HG03108 (cell line): Measurements from ENCODE around the gene COL18A1.

Source experiments
- ATAC-seq: cut with Tn5 transposase; IDR thresholded peaks from one replicate; pipeline ENCODE4 v1.9.1; 2021; ENCODE audit warnings: moderate library complexity; ENCODE audit not compliant: unreplicated experiment

COL18A1 gene

DNA sequence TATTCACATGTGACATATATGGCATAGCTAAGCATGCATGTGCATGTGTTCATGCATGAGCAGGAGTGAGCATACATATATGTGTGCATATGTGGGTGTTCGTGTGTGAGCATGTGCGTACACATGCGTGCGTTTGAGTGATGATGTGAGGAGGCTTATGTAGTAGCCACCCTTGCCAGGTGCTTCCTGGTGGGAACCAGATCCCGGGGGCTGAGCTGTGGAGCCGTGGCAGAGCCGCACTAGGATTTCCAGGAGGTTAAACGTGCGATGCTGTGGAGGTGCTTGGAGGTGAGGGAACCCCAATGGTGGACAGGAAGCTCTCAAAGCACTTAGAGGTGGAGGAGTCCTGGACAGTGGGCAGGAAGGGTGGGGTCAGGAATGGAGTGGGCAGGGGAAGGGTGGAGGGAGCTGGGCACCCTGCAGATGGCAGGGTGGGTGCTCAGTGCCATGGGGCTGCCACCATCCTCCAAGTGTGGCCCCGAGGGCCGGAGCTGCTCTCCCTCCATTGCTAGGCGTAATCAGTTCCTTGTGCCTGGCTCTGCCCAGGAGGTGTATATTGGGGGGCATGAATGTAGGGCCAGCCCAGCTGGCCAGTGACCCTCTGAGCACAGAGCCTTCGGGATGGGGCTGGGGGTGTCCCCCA, 48.5 kb downstream of the COL18A1 start:
- no peak for ATAC-seq

DNA sequence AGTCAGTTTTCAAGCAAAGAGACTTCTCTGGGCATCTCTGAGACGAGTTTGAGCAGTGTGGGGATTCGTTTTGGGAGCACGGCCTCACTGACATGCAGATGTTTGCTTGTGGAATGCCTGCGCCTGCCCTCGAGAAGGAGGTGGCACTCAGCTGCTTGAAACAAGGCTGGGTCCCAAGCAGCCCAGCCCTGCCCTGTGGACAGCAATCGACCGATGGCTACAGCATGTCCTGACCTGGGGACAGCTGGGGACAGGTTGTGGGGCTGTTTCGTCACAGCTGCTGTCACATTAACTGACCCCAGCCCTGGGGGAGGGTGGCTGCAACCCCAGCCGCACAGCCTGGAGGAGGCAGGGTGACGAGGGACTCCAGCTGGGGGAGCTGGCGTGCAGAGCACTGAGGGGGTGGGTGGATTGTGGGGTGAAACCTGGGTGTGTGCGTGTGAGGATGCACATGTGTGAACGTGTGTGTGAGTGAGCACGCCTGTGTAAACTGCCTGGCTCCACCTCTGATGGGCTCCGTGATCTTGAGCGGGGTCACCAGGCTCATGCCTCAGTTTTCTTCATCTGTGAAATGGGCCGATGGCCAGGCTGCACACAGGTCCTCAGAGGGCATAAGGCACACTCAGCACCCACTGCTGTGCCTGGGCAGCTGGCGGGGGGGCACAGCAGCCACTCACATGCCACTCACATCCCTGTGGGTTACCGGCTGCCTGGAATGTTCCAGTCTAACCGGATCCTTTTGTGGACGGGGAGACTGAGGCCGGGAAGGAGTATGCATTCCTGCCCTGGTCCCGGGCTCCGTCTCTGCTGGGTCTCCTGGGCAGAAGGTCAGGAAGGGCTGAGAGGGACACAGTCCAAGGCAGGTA, 49.3 kb downstream of the COL18A1 start:
- ATAC-seq = no peak

DNA sequence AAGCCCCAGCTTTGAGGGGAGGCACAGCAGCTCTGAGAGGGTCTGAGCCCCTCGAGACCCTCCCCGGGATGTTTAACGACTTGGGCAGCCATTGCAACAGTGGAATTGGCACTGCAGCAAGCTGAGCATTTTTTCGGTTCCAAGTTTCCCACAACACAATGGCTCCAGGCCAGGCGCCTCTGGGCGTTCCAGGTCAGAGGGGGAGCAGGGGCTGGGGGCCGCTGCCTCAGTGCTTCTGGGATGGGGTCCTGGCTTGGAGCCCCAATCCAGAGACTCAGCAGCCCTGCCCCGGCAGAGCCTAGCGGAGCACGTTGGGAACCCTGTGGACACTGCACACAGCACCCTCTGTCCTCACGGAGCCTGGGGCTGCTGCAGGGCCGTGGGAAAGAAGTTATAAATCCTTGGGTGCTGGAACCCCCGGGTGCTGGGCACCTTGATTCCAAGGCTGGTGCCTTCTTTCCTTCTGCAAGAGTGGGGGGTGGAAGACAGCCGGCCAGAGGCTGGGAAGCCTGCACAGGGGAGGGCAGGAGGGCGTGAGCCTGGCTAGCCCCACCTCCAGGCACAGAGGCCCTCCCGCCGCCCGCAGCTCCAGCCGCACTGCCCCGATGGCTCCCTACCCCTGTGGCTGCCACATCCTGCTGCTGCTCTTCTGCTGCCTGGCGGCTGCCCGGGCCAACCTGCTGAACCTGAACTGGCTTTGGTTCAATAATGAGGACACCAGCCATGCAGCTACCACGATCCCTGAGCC, 50.1 kb downstream of the COL18A1 start:
- no peak for ATAC-seq

DNA sequence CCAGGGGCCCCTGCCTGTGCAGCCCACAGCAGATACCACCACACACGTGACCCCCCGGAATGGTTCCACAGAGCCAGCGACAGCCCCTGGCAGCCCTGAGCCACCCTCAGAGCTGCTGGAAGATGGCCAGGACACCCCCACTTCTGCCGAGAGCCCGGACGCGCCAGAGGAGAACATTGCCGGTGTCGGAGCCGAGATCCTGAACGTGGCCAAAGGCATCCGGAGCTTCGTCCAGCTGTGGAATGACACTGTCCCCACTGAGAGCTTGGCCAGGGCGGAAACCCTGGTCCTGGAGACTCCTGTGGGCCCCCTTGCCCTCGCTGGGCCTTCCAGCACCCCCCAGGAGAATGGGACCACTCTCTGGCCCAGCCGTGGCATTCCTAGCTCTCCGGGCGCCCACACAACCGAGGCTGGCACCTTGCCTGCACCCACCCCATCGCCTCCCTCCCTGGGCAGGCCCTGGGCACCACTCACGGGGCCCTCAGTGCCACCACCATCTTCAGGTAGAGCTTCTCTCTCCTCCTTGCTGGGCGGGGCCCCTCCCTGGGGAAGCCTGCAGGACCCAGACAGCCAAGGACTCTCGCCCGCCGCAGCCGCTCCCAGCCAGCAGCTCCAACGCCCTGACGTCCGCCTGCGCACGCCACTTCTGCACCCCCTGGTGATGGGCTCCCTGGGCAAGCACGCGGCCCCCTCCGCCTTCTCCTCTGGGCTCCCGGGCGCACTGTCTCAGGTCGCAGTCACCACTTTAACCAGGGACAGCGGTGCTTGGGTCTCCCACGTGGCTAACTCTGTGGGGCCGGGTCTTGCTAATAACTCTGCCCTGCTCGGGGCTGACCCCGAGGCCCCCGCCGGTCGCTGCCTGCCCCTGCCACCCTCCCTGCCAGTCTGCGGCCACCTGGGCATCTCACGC, 51.0 kb downstream of the COL18A1 start:
- ATAC-seq = no peak

DNA sequence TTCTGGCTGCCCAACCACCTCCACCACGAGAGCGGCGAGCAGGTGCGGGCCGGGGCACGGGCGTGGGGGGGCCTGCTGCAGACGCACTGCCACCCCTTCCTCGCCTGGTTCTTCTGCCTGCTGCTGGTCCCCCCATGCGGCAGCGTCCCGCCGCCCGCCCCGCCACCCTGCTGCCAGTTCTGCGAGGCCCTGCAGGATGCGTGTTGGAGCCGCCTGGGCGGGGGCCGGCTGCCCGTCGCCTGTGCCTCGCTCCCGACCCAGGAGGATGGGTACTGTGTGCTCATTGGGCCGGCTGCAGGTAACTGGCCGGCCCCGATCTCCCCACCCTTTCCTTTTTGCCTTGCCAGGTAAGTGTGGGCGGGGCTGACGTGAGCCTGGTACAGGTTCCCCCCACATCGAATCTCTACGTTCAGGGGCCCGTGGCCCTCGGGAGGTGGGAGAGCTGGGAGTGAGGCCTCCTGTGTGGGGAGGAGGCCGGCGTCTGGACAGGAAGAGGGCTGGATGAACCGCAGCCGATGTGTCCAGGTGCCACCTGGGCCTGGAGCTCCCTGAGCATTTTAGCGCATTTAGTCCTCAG, 51.7 kb downstream of the COL18A1 start:
- ATAC-seq = no peak

DNA sequence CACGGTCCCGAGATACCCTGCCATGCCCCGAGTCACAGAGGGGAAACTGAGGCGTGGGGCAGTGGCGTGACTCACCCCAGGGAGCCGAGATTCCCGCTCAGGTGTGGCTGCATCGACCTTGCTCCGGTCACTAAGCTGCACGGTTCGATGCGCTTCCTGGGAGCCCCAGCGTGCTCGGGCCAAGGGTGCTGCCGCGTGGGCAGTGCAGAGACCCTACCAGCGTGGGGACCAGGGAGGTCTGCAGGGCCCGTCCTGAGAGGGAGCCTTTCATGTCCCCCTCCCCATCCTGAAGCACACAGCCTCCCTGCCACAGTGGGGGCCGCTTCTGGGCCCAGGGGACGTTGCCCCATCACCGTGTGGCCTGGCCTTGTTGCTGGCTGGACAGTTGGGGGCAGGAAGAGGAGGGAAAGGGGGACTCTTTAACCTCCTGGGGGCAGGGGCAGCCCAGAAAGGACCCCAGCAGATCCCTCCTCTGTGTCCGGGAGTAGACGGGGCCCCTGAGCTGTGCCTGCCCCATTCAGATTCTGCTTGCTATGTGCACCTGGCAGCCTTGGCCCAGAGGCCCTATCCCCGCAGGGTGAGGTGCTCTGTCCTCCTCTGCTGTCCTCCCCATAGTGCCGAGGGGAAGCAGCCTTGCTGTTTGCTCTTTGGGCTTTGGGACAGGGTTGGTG, 52.3 kb downstream of the COL18A1 start:
- no peak for ATAC-seq

DNA sequence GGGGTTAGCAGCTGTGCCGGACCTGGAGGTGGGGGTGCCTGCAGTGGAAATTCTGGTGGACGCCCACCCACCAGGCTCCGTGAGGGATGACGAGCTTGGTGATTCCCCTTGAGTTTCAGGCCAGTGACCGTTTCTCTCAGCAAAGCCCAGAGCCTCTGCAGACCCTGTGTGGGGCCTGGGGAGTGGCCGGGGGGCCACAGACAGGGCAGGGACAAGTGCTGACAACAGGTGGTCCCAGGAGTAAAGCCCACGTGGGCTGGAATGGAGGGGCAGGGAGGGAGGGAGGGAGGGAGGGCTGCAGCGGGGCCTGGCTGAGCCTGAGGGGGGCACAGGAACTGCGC, 52.8 kb downstream of the COL18A1 start:
- no peak for ATAC-seq

DNA sequence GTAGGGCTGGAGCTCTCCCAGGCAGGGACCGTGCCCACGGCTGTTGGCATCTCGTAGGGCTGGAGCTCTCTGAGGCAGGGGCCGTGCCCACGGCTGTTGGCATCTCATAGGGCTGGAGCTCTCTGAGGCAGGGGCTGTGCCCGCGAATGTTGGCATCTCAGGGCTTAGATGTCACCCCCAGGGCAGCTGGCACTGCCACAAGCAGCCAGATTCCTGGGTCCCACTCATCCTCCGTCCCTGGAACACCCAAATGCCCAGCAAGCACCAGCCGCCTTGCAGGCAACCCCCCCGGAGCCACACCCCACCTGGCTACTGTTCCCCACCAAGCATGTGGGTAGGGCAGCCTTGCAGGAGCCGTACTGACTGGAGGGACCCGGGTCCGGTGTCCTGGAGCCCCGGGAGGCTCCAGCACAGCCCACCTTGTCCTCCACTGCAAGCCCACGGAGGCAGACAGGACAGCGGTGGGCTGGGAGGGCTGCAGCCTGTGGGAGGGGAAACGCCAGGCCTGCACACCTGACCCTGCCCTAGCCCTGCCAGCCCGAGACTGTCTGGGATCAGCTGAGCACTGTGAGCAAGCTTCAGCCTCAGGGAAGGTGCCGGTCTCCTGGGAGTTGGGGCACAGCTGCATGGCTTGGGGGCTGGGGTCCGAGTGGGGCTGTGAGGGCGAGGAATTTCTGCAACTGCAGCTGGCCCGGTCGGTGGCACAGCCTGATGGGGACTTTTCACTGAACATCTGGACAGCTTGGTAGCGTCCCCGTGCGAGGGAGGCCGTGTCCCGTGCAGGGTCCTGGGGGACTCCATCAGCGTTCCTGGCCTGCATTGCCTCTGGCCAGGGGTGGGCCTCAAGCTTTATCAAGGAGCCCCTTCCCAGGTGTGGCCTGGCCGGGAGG, 53.6 kb downstream of the COL18A1 start:
- ATAC-seq = no peak

DNA sequence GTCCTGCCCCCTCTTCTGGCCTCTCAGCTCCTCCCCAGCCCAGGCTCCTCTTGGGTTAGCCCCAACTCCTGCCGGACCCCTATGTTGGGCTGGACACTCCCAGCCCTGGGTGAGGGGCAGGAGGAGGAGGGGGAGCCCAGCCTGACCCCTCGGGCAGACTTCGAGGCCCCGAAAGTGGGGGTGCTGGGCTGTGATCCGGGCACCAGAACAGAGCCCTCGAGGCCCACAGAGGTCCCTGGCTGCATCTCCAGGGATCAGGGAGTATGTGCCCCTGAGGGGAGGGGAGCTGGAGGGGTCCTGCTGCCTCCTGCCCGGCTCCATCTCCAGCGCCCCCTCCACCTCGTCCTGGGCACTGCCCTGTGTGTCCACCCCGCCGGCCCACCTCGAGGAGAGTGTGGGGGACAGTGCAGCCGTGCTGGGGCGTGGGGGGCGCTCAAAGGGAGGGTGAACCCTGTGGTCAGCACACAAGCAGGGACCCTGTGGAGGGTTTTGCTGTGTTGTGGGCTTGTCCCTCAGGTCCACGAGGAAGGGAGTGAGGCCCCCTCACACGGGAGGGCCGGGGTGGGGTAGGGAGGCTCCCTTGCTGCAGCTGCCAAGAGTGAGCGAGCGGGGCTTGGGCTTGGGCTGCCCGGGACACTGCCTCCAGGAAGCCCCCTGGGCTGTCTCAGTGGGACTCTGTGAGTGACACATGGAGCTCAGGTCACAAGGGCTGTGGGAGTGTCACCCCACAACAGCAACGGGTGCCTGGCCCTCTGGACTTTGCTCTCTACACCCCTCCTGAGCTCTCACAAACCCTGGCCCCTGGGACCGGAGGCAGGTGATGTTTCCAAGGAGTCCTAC, 54.4 kb downstream of the COL18A1 start:
- no peak for ATAC-seq

DNA sequence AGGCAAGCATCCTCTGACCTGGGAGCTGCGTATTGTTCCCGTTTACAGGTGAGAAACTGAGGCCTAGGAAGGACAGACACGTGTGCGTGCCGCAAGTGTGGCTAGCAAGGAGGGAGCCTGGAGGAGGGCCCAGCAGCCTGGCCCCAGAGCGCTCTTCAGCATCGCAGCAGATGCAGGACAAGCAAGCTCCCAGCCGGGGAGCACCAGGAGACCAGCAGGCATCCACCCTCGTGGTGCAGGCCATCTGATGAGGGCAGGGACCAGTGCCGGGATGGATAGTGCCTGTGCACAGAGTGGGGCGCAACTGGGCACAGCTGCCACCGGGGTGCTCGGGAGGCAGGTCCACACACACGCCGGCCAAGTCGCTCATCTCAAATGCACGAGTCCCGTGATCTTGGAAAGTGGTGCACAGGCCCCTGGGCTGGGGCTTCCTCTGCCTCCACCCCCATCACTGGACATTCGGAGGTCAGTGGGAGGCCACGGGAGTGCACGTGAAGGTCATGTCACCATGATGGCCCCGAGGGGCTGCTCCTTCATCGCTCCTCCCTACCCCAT, 55.1 kb downstream of the COL18A1 start:
- ATAC-seq = no peak

DNA sequence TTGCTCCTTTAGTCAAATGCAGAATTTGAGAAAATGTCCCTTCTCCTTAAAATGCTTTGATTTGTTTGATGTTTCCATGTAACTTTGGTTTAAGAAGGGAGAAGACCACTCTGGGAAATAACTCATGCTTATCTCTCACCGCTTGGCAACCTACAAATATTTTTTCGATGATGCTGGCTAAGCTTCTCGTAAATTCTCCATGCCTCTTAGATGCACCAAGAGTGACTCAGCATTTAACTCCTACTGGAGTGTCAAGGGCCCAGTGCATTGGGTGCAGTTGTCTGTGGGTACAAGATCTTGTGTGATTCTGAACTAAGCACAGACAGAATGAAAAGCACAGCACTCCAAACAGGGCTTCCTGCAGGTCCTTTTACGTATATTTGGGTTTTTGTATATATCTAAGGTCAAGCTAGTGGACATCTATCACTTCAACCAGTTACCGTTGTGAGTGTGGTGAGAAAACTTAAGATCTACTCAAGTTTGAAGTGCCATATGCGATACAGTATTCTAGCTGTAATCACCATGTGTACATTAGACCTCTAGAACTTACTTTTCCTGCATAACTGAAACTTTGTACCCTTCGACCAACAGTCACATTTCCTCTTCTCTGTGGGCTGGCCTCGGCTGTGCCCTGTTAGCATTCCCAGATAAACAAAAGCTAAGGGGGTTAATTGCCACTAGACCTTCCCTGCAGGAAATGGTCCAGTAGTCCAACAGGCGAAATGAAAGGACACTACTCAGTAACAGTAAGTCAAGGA, 55.8 kb downstream of the COL18A1 start:
- ATAC-seq = no peak

DNA sequence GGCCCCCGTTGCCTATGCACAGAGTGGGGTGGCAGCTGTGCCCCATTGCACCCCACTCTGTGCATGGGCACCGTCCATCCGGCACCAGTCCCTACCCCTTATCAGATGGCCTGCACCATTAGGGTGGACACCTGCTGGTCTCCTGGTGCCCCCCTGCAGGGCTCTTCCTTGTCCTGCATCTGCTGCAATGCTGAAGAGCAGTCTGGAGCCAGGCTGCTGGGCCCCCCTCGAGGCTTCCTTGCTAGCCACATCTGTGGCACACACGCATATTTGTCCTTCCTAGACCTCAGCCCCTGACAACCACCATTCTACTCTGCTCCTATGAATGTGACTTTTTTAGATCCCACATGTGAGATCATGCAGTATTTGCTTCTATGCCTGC, 56.4 kb downstream of the COL18A1 start:
- no peak for ATAC-seq

DNA sequence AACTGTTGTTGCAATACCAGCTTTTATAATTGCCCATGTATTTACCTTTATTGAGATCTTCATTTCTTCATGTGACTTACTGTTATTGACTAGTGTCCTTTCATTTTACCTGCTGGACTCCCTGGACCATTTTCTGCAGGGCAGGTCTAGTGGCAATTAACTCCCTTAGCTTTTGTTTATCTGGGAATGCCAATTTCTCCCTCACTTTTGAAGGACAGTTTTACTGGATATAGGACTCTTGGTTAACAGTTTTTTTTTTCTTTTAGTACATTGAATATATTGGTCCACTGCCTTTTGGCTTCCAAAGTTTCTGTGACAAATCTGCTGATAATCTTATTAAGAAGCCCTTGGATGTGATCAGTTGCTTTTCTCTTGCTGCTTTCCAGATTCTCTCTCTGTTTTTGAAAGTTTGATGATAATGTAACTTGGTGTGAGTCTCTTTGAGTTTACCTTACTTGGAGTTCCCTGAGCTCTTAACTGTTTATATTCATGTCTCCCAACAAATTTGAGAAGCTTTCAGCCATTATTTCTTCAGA, 56.9 kb downstream of the COL18A1 start:
- no peak for ATAC-seq

DNA sequence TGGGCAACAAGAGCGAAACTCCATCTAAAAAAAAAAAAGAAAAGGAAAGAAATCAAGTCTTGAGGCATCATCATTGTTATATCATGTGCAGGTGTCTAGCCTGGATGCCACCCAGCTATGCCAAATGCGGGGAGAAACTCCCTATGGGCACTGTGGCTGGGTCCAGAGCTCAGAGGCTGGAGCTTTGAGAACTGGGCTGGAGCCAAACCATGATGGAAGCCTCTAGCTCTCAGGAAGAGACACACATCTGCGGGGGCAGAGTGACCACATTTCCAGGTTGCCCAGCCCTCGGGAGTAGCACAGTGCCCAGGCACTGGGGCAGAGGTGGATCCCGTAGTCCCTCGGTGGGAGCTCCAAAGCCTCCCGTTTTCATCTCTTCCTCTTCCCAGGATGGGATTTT, 58.9 kb downstream of the COL18A1 start:
- ATAC-seq = no peak

DNA sequence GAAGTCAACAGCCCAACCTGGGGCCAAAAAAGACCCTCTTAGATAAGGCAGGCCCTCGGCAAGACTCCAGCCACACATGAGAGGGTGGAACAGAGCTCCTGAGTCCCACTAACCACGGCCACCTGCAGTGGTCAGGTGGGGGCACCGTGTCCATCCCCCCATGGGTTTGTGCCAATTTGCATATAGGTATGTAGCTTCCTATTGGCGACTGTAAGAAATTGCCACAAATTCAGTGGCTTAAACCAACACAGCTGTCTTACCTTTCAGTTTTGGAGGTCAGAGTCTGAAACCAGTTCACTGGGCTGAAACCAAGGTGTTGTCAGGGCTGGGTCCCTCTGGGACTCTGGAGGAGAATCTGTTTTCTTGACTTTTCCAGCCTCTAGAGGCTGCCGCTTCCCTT, 59.3 kb downstream of the COL18A1 start:
- no peak for ATAC-seq

DNA sequence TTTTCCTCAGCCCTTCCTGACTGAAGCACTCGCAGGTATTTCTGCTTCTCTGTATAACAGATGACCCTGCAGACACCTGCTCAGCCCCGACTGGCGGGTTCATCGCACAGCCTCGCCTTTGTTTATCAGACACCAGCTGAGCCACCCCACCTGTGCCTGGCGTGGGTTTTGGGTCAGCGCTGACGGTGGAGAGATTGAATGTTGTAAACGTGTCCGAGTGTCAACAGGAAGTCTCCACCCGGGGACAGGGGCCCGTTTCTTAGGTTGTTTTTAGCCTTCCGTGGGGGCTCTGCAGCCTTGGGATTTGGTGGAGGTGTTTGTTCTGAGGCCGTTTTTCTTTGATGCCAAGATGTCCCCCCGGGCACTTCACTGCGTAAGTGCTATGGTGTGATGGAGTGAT, 60.1 kb downstream of the COL18A1 start:
- no peak for ATAC-seq
